ENCODE measurements around the gene PALM3. TPM values are rescaled to one million over a fixed set of nuclear protein-coding genes. Genes with fewer than 3 reads are reported as not detected.
A peak's percentile ranks its signal among the peaks of the same experiment; 100 is the strongest.
"Not testable (repeated sequence)": the region's sequence is repeated elsewhere in the genome, so short reads cannot be mapped to it uniquely, and the experiment has no call there.

The PALM3 gene
- total RNA-seq, 1 experiment from 2014 or later: 21.8 TPM

- H3K4me1 ChIP-seq (ENCODE audit: insufficient read depth, low read length, poor library complexity, severe bottlenecking): peaks cover 5% of the 10 kb centered on the region
- intact Hi-C loops (cut with micrococcal nuclease; ENCODE audit: unreplicated experiment): no loop called here
- DNase-seq (ENCODE audit: low spot score): peak; percentile 53
- no TSS peak for BruUV-seq (replicated peaks)
- TF ChIP-seq EZH2 (IDR thresholded peaks at IDR 0.05; ENCODE audit: borderline replicate concordance, low read depth, low read length, poor library complexity, severe bottlenecking) (no peak), CTCF (conservative IDR thresholded peaks at IDR 0.05; ENCODE audit: low read depth, low read length) (peak; percentile 46)
- CTCF ChIA-PET: no interaction called here
- no peaks in the 10 kb centered on the region for H3K9me3 ChIP-seq (ENCODE audit: low read depth, low read length, poor library complexity, severe bottlenecking)
- POLR2A ChIA-PET (ENCODE audit: low non-redundant PET): no interaction called here
- no peak overlapping the region for H3K4me3 ChIP-seq (ENCODE audit: low read depth, low read length, poor library complexity, severe bottlenecking)
- H3K27me3 ChIP-seq (replicated peaks; ENCODE audit: insufficient read depth, low read depth, low read length, poor library complexity): no peaks in the 10 kb centered on the region
- no peak overlapping the region for H3K27ac ChIP-seq (ENCODE audit: low read depth, low read length, poor library complexity, severe bottlenecking)
- no peaks in the 10 kb centered on the region for H3K36me3 ChIP-seq (ENCODE audit: insufficient read depth, low read length, poor library complexity, severe bottlenecking)
These were observed 38.3 kb downstream of the PALM3 start for GRCh38 chr19:14023404-14024235.

- Histone ChIP-seq H3K27me3 (replicated peaks; ENCODE audit: insufficient read depth, low read depth, low read length, poor library complexity) (no peaks in the 10 kb centered on the region), H3K4me3 (ENCODE audit: low read depth, low read length, poor library complexity, severe bottlenecking) (no peak overlapping the region), H3K27ac (ENCODE audit: low read depth, low read length, poor library complexity, severe bottlenecking) (no peak overlapping the region), H3K36me3 (ENCODE audit: insufficient read depth, low read length, poor library complexity, severe bottlenecking) (no peaks in the 10 kb centered on the region), H3K9me3 (ENCODE audit: low read depth, low read length, poor library complexity, severe bottlenecking) (no peaks in the 10 kb centered on the region), H3K4me1 (ENCODE audit: insufficient read depth, low read length, poor library complexity, severe bottlenecking) (peaks cover 5% of the 10 kb centered on the region)
- no peak for DNase-seq (ENCODE audit: low spot score)
- CTCF ChIA-PET: interaction anchor here (0.7 kb wide), 1 partner anchor 339 kb away, joined by 5 read pairs; no protein-coding TSS in a partner anchor
- BruUV-seq (replicated peaks): no TSS peak
- POLR2A ChIA-PET (ENCODE audit: low non-redundant PET): no interaction called here
- TF ChIP-seq CTCF (conservative IDR thresholded peaks at IDR 0.05; ENCODE audit: low read depth, low read length): no peak
- no peak for TF ChIP-seq EZH2 (IDR thresholded peaks at IDR 0.05; ENCODE audit: borderline replicate concordance, low read depth, low read length, poor library complexity, severe bottlenecking)
- intact Hi-C loops (cut with micrococcal nuclease; ENCODE audit: unreplicated experiment): no loop called here
These were observed 39.4 kb downstream of the PALM3 start for GRCh38 chr19:14022469-14022868.

- intact Hi-C loops (cut with micrococcal nuclease; ENCODE audit: unreplicated experiment): no loop called here
- BruUV-seq (replicated peaks): no TSS peak
- peaks cover 5% of the 10 kb centered on the region for H3K4me1 ChIP-seq (ENCODE audit: insufficient read depth, low read length, poor library complexity, severe bottlenecking)
- TF ChIP-seq CTCF (conservative IDR thresholded peaks at IDR 0.05; ENCODE audit: low read depth, low read length): no peak
- no peak for TF ChIP-seq EZH2 (IDR thresholded peaks at IDR 0.05; ENCODE audit: borderline replicate concordance, low read depth, low read length, poor library complexity, severe bottlenecking)
- H3K9me3 ChIP-seq (ENCODE audit: low read depth, low read length, poor library complexity, severe bottlenecking): no peaks in the 10 kb centered on the region
- CTCF ChIA-PET: interaction anchor here (0.6 to 1.0 kb wide), 3 partner anchors 9 to 29 kb away, joined by 3 to 4 read pairs (median 4); partner anchors contain the start of gene IL27RA
- H3K36me3 ChIP-seq (ENCODE audit: insufficient read depth, low read length, poor library complexity, severe bottlenecking): no peaks in the 10 kb centered on the region
- DNase-seq (ENCODE audit: low spot score): peak; percentile 67
- no peak overlapping the region for H3K4me3 ChIP-seq (ENCODE audit: low read depth, low read length, poor library complexity, severe bottlenecking)
- POLR2A ChIA-PET (ENCODE audit: low non-redundant PET): no interaction called here
- H3K27ac ChIP-seq (ENCODE audit: low read depth, low read length, poor library complexity, severe bottlenecking): no peak overlapping the region
- H3K27me3 ChIP-seq (replicated peaks; ENCODE audit: insufficient read depth, low read depth, low read length, poor library complexity): no peaks in the 10 kb centered on the region
These were observed 40.4 kb downstream of the PALM3 start for GRCh38 chr19:14021474-14021873.

- intact Hi-C loops (cut with micrococcal nuclease; ENCODE audit: unreplicated experiment); DNase-seq (ENCODE audit: low spot score); H3K27me3 ChIP-seq (replicated peaks; ENCODE audit: insufficient read depth, low read depth, low read length, poor library complexity); POLR2A ChIA-PET (ENCODE audit: low non-redundant PET); CTCF ChIA-PET; H3K9me3 ChIP-seq (ENCODE audit: low read depth, low read length, poor library complexity, severe bottlenecking); H3K27ac ChIP-seq (ENCODE audit: low read depth, low read length, poor library complexity, severe bottlenecking); BruUV-seq (replicated peaks); H3K36me3 ChIP-seq (ENCODE audit: insufficient read depth, low read length, poor library complexity, severe bottlenecking); H3K4me1 ChIP-seq (ENCODE audit: insufficient read depth, low read length, poor library complexity, severe bottlenecking); H3K4me3 ChIP-seq (ENCODE audit: low read depth, low read length, poor library complexity, severe bottlenecking): not testable (repeated sequence)
These were observed 42.1 kb downstream of the PALM3 start for GRCh38 chr19:14019739-14020138.
